ACHN (cell line): ENCODE results near the gene MCF2L2.
A peak's percentile ranks its signal among the peaks of the same experiment; 100 is the strongest.

ENCODE experiments used
- DNase-seq: peaks from one replicate; pipeline ENCODE4 v3.0.0-alpha.2; 2015
- in situ Hi-C: cut with HindIII; loops from 2 replicates; pipeline ENCODE4 v1.10.0; 2017; ENCODE audit warnings: low sequenced_read_pairs, low pct_ligation_motif_present, low pct_unique_long_range_greater_than_20kb

Gene MCF2L2

DNA sequence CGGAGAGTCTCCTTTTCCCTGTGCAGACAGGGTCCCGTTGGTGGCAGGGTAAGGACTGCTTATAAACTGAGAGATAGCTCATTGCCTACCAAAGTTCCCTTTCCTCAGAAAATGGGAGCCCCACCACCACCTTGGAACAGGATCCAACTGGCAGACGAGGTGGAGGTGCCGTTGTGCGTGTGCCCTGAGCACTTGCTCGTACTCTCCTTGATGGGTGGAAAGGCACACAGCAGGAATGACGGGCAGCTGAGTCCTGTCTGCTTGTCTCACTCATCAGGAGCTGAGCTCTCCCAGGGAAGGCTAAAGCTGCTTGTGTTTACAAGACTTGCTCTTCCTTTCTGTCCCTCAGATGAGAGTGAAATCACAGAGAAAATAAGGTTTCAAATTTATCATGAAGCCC, 114.7 kb downstream of the MCF2L2 start:
- DNase-seq: no peak
- in situ Hi-C loops: no loop called here

DNA sequence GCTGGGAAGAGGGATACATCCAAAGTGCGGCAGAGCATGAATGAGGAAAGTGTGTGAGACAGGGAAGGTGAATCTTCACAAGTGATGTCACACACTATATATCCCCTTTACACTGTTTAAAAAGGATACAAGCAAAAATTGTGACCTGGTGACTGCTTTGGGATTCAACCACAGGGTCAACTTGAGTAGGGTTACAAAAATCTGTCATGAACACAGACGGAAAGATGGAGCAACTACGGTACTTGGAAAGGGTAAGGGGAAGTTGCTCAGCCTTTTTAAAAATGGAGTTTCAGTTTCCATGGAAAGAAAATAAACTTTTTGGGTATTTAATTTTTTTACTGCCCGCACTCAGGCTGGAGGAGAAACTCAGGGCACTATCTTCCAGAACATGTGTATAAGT, 115.1 kb downstream of the MCF2L2 start:
- no peak for DNase-seq
- in situ Hi-C loops: no loop called here

DNA sequence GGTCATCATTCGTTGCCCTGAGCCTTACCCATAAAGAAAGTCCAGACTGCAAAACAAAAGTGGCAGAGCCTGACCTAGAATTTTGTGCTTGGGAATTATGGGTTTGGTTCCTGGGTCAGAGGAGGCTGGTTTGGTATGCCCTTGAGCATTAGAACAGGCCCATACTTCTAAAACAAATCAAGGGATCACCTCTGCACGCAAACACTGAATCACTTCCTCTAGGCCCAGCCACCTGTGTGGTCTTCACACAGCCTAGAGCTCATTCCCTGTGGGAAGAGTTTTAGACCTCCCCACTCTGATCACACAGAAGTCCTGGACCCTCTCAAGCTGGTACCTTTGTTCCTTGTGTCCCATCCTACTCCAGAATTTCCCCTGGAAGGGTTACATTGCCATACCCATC, 116.0 kb downstream of the MCF2L2 start:
- no peak for DNase-seq
- in situ Hi-C loops: no loop called here

DNA sequence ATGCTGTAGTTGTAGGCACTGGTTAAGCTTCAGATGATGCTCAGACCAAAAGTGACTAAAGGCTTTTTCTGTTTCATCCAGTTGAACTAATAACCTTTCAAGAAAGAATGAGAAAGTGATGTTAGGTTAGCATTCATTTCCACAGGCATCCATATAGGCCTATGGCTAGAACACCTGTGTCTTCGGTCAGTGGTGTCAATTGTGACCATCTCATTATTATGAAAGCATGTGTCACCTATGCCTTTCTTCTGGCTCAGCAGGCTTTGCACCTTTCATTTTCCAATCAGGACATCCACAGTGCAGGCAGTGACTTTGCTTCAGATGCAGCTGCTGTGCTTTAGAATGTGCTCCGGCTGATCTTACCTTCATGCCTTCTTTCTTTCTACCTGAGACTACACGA, 117.5 kb downstream of the MCF2L2 start:
- no peak for DNase-seq
- in situ Hi-C loops: no loop called here

DNA sequence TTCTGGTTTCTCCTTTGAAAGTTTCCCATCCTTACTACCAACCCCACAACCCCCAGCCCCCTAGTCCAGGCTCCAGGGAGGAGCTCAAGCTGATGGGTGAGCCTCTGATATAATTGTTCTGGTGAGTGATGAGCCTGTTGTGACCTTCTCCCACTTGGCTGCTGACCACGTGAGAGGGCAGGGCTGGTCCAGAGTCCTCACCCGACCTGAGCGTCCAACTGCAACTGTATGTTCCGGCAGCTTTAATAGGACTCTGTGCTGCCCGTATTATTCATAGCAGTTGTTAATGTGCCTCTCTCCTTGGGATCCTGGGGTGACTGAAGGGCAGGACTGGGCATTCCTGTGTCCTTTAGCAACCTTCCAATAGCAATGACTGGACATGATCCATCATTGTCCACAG, 119.1 kb downstream of the MCF2L2 start:
- DNase-seq: no peak
- in situ Hi-C loops: no loop called here

DNA sequence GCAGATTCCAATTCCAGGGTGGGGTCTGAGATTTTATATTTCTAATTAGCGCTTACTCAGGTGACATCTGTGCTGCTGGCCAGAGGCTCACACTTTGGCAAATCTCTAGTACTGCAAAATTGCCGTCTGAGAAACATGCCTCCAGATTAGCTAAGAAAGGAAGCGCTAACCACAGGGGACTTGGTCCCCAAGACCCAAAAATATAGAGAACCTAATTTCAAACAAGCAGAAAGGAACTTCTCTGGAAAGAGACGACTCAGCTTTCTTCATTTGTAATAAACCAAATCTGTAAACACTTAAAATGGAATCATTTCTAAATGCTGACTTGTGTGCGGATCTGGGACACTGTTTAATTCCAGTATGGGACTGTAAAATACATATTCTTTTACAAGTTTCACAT, 119.7 kb downstream of the MCF2L2 start:
- no peak for DNase-seq
- in situ Hi-C loops: no loop called here

DNA sequence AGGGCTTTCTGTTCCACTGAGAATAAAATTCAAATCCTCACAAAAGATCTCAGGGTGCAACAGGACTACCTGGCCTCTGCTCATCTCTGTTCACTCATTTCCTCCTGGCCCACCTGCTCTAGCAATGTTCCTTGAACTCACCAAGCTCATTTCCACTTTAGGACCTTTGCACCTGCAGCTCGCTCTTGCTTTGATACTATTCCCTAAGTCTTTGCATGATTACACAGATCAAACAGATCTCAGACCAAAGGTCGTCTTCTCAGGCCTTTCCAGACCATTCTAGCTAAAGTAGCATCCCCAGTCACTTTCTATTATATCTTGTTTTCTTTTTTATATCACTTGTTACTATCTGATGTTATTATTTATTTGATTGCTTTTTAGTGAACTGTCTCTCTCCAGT, 120.7 kb downstream of the MCF2L2 start:
- in situ Hi-C loops: no loop called here

DNA sequence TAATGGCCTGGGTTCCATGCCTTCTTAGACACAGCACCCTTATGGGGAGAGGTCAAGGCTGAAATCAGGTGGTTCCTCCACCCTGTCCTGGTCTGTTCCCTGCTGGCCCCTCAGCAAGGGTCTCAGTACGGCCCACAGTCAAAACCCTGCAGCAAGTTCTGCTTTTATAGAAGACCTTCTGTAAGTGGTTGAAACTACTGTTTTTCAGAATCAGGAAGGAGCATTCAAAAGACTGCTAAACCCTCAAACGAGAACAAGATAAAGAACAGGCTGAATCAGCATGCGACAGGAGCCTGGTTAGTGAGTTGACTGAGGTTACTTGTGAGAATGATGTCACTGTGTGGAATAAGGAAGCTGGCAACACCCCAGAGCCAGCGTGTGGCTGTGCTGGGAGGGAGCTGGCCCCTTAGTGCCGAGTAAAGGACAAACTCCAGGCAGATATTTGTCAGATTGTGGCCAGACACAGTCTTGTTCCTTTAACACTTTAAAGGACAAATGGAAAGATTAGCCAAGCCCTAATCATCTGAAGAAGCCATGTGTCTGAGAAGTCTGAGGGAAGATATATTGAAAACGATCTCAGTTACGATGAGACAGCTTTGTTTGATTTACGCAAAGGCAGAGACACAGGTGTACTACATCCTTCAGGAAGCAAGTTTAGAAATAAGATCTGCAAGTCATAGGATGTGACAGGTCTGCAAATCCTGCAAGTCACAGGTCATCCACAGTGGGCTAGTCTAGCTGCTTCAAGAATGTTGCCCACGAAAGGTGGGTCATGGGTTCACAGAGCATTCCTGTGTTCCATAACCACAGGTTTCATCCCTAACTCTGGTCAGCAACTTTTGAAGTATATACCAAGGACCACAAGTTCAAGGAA, 121.4 kb downstream of the MCF2L2 start:
- peak; percentile 68 for DNase-seq
- in situ Hi-C loops: no loop called here

More for the DNA sequence above, 120.7 kb downstream of the MCF2L2 start:
- no peak for DNase-seq

DNA sequence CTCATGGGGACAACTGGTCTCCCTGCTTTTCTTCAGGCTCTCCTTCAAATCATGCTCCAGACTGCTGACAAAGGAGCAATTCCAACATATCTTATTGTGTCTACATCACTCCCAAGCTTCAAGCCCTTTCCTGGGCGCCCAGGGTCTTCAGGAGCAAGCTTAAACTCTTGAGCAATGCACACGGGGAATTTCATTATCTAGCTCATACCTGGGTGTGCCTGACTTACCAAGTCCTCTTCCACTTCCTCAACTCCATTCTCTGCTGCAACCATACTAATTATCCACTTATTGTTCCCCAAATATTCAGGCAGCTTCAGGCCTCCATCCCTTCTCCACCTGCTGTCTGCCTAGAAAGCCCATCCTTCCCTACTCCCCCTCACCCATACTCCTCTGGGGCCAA, 124.7 kb downstream of the MCF2L2 start:
- no peak for DNase-seq

DNA sequence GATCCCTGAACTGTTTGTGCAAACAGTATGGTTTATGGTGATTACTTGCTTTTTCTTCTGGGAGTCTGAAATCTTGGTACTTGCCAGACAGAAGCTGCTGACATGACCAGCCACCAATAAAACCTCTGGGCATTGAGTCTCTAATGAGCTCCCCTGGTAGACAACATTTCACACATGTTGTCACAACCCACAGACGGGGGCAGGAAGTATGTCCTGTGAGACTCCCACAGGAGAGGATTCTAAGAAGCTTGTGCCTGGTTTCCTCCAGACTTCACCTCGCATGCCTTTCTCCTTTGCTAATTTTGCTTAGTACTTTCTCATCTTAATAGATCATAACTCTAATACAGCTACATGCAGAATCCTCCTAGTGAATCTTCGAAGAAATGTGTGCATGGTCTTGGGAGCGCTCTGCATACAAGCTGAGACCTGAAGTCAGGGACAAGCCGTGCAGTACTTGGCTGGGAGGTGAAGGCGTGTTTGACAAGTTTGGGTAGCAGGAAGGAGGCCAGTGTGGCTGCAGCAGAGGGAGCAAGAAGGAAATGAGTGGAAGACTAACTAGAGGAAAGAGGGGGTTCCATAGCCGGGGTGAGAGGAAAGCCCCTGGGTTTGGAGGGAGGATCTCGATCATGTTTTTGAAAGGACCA, 126.4 kb downstream of the MCF2L2 start:
- in situ Hi-C loops: no loop called here
- no peak for DNase-seq

More for the DNA sequence above, 124.7 kb downstream of the MCF2L2 start:
- in situ Hi-C loops: no loop called here

DNA sequence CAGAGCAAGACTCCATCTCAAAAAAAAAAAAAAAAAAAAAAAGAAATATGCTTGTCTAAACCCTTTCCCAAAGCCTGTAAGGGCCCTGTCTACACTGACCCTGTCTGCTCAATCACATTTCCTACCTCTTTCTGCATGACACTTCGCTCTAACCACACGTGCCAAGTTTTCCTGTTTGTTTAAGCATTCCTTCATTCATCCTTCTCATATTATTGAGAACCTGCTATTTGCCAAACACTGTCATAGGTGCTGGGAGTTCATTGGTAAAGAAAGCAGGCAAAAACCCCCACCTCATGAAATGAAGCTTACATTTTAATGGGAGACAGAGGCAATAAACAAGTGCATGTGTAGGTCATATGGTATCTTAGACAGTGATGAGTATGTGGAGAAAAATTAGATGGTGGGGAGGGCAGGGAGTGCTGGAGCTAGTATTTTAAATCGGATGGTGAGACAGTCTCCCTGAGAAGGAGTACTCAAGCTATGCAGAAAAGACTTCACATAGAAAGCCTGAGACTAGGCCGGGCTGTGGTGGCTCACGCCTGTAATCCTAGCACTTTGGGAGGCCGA, 127.3 kb downstream of the MCF2L2 start:
- no peak for DNase-seq
- in situ Hi-C loops: no loop called here

DNA sequence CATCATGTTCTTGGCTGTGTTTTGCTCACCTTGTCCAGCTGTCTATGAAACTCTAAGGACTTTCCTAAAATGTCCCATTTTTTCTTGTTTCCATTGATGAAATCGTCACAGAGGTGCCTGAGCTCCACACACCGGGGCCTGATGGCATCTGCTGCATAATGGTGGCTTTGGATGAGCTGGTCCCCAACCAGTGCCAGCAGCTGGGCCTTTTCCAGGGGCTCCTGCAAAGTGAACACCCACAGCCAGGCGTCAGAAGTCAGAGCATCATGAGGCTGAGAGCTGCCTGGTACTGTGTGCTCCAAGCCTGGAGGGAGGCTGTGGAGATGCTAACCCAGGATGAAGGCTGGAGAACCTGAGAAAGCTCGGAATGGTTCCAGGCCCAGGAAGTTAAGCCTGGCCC, 128.4 kb downstream of the MCF2L2 start:
- no peak for DNase-seq
- in situ Hi-C loops: no loop called here

DNA sequence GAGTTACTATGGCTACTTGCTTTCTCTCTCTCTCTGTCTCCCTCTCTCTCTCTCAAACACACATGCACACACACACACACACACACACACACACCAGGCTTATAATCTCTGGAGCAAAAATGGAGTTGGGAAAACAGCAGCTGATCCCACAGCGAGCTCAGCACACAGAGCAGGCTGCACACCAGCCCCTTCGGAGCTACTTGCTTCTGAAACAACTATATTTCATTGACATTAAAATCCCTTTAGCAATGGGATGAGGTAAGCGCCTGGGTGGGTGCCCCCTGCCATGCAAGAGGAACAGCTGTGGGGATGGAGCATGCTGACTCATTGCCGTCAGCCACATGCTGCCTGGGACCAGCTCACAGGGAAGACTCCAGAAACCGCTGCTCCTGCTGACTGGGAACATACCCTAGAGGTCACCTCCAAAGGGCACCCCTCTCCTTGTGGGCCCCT, 129.7 kb downstream of the MCF2L2 start:
- peak; percentile 73 for DNase-seq
- in situ Hi-C loops: no loop called here

DNA sequence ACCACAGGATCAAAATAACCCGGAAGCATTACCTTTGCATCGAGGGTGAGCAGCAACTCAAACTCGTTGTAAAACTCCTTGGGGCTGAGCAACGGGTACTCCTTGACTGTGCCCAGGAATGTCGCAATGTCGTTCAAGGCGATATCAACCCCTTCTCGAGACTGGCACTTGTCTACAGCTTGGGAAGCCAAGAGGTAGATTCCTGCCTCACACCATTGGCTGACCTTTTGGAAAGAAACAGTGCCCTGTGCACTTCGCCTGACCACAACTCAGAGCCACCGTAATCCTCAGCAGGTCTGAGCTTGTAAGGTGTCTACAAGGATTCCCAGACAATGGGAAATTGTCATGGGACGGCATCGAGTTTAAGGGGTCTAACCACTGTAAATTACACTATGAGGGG, 131.5 kb downstream of the MCF2L2 start:
- in situ Hi-C loops: no loop called here
- no peak for DNase-seq

DNA sequence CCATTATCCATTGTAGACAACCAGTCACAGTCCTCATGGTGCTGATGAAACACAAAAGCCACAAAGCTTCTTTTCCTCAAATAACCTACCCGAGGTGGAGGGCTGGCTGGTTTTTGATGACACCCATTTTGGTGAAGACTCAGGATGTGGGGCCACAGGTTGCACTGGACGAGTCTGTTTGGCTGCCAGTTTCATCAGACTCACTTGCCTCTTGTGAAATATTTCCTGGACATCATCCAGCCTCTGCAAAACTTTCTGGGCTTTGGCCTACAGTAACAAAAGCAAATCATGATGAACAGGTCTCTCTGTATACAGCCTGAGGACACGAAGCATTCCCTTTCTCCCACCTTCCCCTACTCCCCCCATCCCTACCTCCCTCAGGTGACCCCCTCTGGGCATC, 133.2 kb downstream of the MCF2L2 start:
- no peak for DNase-seq
- in situ Hi-C loops: no loop called here

DNA sequence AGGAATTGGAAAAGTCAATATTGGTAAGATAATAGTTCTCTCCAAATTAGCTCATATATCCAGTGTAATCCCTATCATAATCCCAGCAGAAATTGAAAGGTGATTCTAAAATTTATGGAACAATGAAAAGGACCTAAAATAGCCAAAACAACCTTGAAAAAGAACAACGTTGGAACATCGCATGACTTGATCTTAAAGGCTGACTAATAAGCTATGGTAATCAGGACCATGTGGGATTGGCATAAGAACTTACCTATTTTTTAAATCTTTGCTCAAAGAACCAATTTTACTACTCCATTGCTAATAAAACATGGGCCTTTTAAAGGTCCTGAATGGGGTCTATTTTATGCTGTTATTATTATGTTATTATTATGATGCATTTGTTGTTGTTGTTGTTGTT, 134.5 kb downstream of the MCF2L2 start:
- in situ Hi-C loops: no loop called here
- no peak for DNase-seq

DNA sequence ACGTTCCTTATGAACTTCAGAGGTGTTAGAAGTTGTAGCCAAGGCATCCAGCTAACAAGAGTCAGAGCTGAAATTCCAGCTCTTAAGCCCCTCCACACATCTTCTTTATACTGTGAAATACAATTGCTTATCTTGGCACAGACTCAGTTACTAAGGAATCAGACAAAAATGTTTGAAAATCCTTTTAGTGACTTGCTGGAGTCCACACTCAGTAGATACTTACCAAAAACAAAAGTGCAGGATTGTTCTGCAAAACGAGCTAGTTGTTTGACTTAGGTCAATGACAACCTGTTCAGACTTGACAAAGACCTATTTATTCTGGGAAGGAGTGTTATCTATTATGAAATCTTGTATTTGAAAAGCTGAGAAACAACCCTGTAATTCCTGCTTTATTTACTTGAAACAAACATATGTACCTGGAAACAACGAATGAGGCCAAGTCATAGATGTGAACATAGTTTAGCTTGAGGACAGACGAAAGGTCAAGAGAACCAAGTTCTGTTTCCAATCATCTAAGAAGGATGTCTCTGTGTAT, 136.9 kb downstream of the MCF2L2 start:
- in situ Hi-C loops: no loop called here
- DNase-seq: no peak

DNA sequence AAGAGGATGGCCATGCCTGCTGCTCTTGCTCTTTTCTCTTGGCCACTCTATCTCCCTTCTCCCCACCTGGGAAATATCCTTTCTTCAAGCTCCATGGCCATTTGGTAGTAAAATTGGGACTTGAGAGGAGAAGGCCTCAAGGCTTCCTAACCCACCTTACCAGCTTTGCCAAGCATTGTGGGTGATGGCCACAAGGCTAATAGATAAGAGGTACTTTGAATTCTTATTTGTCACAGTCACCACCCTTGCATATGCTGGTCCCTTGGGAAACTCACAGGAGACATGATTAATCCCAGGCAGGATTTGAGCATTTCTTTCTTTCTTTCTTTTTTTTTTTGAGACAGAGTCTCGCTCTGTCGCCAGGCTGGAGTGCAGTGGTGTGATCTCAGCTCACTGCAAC, 138.2 kb downstream of the MCF2L2 start:
- in situ Hi-C loops: no loop called here
- DNase-seq: no peak

DNA sequence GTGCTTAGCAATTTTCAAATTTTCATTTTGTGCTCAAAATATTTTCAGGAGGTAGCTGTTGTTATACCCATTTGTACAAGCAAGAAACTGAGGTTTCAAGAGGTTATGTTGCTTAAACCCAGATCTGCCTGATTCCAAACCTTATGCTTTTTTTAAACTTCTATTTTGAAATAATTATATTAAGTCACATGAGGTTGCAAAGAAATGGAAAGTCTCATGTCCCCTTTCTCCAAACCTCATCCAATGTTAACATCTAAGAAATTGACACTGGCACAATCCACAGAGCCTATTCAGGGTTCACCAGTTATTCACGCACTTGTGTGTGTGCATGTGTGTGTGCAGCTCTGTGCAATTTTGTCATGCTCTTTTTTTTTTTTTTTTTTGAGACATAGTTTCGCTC, 140.3 kb downstream of the MCF2L2 start:
- in situ Hi-C loops: no loop called here
- no peak for DNase-seq
